H9 (cell line): ENCODE results near the gene WDR59. TPM values are rescaled to one million over a fixed set of nuclear protein-coding genes. Genes with fewer than 3 reads are reported as not detected.

Source experiments
- DNase-seq: peaks from one replicate; pipeline ENCODE4 v3.0.0-alpha.2; 2017
- H2AFZ ChIP-seq: one replicate; pipeline ENCODE4 v1.6.1; 2013; ENCODE audit warnings: mild to moderate bottlenecking, low read length, control low read depth, moderate library complexity
- H2AK5ac ChIP-seq: 2 replicates; pipeline ENCODE4 v1.6.1; 2013; ENCODE audit warnings: low read length, control low read depth, mixed read lengths; ENCODE audit not compliant: insufficient read length
- H2BK120ac ChIP-seq: one replicate; pipeline ENCODE4 v1.6.1; 2013; ENCODE audit warnings: low read depth, mild to moderate bottlenecking, low read length, control low read depth, inconsistent platforms; ENCODE audit not compliant: poor library complexity, severe bottlenecking
- H2BK12ac ChIP-seq: 2 replicates; pipeline ENCODE4 v1.6.1; 2013; ENCODE audit warnings: low read length, control low read depth, mixed read lengths, low read depth; ENCODE audit not compliant: insufficient read length
- H2BK15ac ChIP-seq: 2 replicates; pipeline ENCODE4 v1.6.1; 2013; ENCODE audit warnings: low read depth, low read length, control low read depth
- H2BK20ac ChIP-seq: one replicate; pipeline ENCODE4 v1.6.1; 2013; ENCODE audit warnings: low read depth, mild to moderate bottlenecking, low read length, control low read depth, inconsistent platforms; ENCODE audit not compliant: poor library complexity, severe bottlenecking
- H2BK5ac ChIP-seq: 2 replicates; pipeline ENCODE4 v1.6.1; 2013; ENCODE audit warnings: low read length, control low read depth, mixed read lengths; ENCODE audit not compliant: insufficient read length
- H3K14ac ChIP-seq: 2 replicates; pipeline ENCODE4 v1.6.1; 2013; ENCODE audit warnings: low read length, control low read depth; ENCODE audit not compliant: insufficient read depth
- H3K18ac ChIP-seq: 2 replicates; pipeline ENCODE4 v1.6.1; 2013; ENCODE audit warnings: low read depth, mild to moderate bottlenecking, mixed read lengths, low read length, control low read depth; ENCODE audit not compliant: insufficient read length
- H3K23ac ChIP-seq: 2 replicates; pipeline ENCODE4 v1.6.1; 2013; ENCODE audit warnings: low read length, control low read depth, mixed read lengths, low read depth; ENCODE audit not compliant: insufficient read length
- H3K23me2 ChIP-seq: 2 replicates; pipeline ENCODE4 v1.6.1; 2013; ENCODE audit warnings: low read depth, mild to moderate bottlenecking, mixed read lengths, low read length, control low read depth; ENCODE audit not compliant: insufficient read length, poor library complexity, severe bottlenecking
- H3K27ac ChIP-seq: 2 replicates; pipeline ENCODE4 v1.5.1; 2013; ENCODE audit warnings: low read length, control low read depth, mixed read lengths, low read depth; ENCODE audit not compliant: insufficient read length
- H3K27me3 ChIP-seq: 2 replicates; pipeline ENCODE4 v1.6.1; 2013; ENCODE audit warnings: low read length, control low read depth, inconsistent platforms; ENCODE audit not compliant: insufficient read depth
- H3K4ac ChIP-seq: 2 replicates; pipeline ENCODE4 v1.6.1; 2013; ENCODE audit warnings: low read depth, mild to moderate bottlenecking, control low read depth, inconsistent platforms, low read length, moderate library complexity
- H3K4me1 ChIP-seq: 2 replicates; pipeline ENCODE4 v1.6.1; 2013; ENCODE audit warnings: low read length, control low read depth, inconsistent platforms; ENCODE audit not compliant: insufficient read depth
- H3K4me2 ChIP-seq: 2 replicates; pipeline ENCODE4 v1.6.1; 2013; ENCODE audit warnings: low read length, control low read depth, mixed read lengths; ENCODE audit not compliant: insufficient read length, insufficient read depth
- H3K56ac ChIP-seq: 2 replicates; pipeline ENCODE4 v1.6.1; 2013; ENCODE audit warnings: low read depth, mild to moderate bottlenecking, mixed read lengths, low read length, control low read depth; ENCODE audit not compliant: insufficient read length
- H3K79me1 ChIP-seq: 2 replicates; pipeline ENCODE4 v1.6.1; 2013; ENCODE audit warnings: low read depth, mild to moderate bottlenecking, moderate library complexity, low read length, control low read depth, inconsistent platforms; ENCODE audit not compliant: insufficient read depth, poor library complexity, severe bottlenecking
- H3K79me2 ChIP-seq: 2 replicates; pipeline ENCODE4 v1.6.1; 2013; ENCODE audit warnings: low read length, control low read depth, inconsistent platforms; ENCODE audit not compliant: insufficient read depth
- H3K9ac ChIP-seq: 2 replicates; pipeline ENCODE4 v1.6.1; 2013; ENCODE audit warnings: low read length, control low read depth, mixed read lengths; ENCODE audit not compliant: insufficient read length; ENCODE audit errors: extremely low read depth
- H3K9me3 ChIP-seq: one replicate; pipeline ENCODE4 v1.6.1; 2013; ENCODE audit warnings: low read depth, low read length, inconsistent platforms; ENCODE audit not compliant: control insufficient read depth
- H3T11ph ChIP-seq: one replicate; pipeline ENCODE4 v1.6.1; 2013; ENCODE audit warnings: mild to moderate bottlenecking, low read length, control low read depth, inconsistent platforms
- H4K20me1 ChIP-seq: one replicate; pipeline ENCODE4 v1.6.1; 2013; ENCODE audit not compliant: control insufficient read depth, insufficient read length, insufficient read depth
- H4K5ac ChIP-seq: 2 replicates; pipeline ENCODE4 v1.6.1; 2013; ENCODE audit warnings: low read depth, mild to moderate bottlenecking, mixed read lengths, low read length, control low read depth; ENCODE audit not compliant: insufficient read length
- H4K8ac ChIP-seq: replicated peaks from 2 replicates; pipeline ENCODE4 v1.6.1; 2013; ENCODE audit warnings: low read length, control low read depth, mixed read lengths, low read depth; ENCODE audit not compliant: insufficient read length
- H4K91ac ChIP-seq: 2 replicates; pipeline ENCODE4 v1.6.1; 2013; ENCODE audit warnings: low read depth, mild to moderate bottlenecking, moderate library complexity, mixed read lengths, low read length, control low read depth; ENCODE audit not compliant: insufficient read length
- H3K27ac Mint-ChIP-seq, 3 experiments: 2 replicates in 2 of 3; 3 replicates in 1 of 3; pipeline ENCODE4 v1.8.0; 2020 to 2021; ENCODE audit warnings: mixed read lengths in 3 of 3, mild to moderate bottlenecking in 1 of 3, moderate library complexity in 1 of 3
- H3K27me3 Mint-ChIP-seq: 2 replicates; pipeline ENCODE4 v1.8.0; 2021; ENCODE audit warnings: low read depth, mild to moderate bottlenecking, moderate library complexity, mixed read lengths
- H3K36me3 Mint-ChIP-seq, 3 experiments: 2 replicates in 2 of 3; 3 replicates in 1 of 3; pipeline ENCODE4 v1.8.0; 2020 to 2021; ENCODE audit warnings: low read depth in 3 of 3, mixed read lengths in 3 of 3; ENCODE audit not compliant: insufficient read depth in 1 of 3
- H3K4me1 Mint-ChIP-seq, 2 experiments: 2 replicates each; pipeline ENCODE4 v1.8.0; 2020; ENCODE audit warnings: mixed read lengths in 2 of 2
- H3K4me3 Mint-ChIP-seq, 2 experiments: 2 replicates in 1 of 2; 3 replicates in 1 of 2; pipeline ENCODE4 v1.8.0; 2020 to 2021; ENCODE audit warnings: mild to moderate bottlenecking in 2 of 2, mixed read lengths in 2 of 2, moderate library complexity in 1 of 2
- H3K9me3 Mint-ChIP-seq, 2 experiments: 2 replicates in 1 of 2; 3 replicates in 1 of 2; pipeline ENCODE4 v1.8.0; 2020; ENCODE audit warnings: mild to moderate bottlenecking in 2 of 2, mixed read lengths in 2 of 2, moderate library complexity in 1 of 2
- WGBS: extraction: QIAGEN DNeasy Blood & Tissue Kit; methylation state at CpG from one replicate; pipeline ENCODE4 v1.1.7; 2013; ENCODE audit warnings: missing lambda C conversion rate, low lambda C conversion rate, mixed read lengths; ENCODE audit not compliant: insufficient read length; ENCODE audit errors: extremely low coverage; 5-methylcytosine and 5-hydroxymethylcytosine counted together
- long read RNA-seq: library from polyadenylated mRNA; unstranded; transcript quantifications from one replicate; pipeline ENCODE4 v2.0.0, GENCODE V29; 2020
- total RNA-seq: library from RNA; stranded (reverse); gene quantifications from 2 replicates; pipeline ENCODE4 v1.2.1, GENCODE V29; 2021
- TF ChIP-seq, protein P1 (sequence below): fragments of 200-600 bp; sonication (generic); conservative IDR thresholded peaks from 3 replicates; pipeline ENCODE4 v1.8.0; 2021; ENCODE audit warnings: antibody characterized with exemption, mild to moderate bottlenecking

The WDR59 gene, protein sequence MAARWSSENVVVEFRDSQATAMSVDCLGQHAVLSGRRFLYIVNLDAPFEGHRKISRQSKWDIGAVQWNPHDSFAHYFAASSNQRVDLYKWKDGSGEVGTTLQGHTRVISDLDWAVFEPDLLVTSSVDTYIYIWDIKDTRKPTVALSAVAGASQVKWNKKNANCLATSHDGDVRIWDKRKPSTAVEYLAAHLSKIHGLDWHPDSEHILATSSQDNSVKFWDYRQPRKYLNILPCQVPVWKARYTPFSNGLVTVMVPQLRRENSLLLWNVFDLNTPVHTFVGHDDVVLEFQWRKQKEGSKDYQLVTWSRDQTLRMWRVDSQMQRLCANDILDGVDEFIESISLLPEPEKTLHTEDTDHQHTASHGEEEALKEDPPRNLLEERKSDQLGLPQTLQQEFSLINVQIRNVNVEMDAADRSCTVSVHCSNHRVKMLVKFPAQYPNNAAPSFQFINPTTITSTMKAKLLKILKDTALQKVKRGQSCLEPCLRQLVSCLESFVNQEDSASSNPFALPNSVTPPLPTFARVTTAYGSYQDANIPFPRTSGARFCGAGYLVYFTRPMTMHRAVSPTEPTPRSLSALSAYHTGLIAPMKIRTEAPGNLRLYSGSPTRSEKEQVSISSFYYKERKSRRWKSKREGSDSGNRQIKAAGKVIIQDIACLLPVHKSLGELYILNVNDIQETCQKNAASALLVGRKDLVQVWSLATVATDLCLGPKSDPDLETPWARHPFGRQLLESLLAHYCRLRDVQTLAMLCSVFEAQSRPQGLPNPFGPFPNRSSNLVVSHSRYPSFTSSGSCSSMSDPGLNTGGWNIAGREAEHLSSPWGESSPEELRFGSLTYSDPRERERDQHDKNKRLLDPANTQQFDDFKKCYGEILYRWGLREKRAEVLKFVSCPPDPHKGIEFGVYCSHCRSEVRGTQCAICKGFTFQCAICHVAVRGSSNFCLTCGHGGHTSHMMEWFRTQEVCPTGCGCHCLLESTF
- total RNA-seq, result 91.8 and 97.5 TPM in 2 replicates
- long read RNA-seq, full-length matches to known transcripts, result 11 of 55 reads
- long read RNA-seq, partial matches to known transcripts, result 27 of 55 reads
- long read RNA-seq, other reads (novel, unspliced or antisense), result 17 of 55 reads

DNA sequence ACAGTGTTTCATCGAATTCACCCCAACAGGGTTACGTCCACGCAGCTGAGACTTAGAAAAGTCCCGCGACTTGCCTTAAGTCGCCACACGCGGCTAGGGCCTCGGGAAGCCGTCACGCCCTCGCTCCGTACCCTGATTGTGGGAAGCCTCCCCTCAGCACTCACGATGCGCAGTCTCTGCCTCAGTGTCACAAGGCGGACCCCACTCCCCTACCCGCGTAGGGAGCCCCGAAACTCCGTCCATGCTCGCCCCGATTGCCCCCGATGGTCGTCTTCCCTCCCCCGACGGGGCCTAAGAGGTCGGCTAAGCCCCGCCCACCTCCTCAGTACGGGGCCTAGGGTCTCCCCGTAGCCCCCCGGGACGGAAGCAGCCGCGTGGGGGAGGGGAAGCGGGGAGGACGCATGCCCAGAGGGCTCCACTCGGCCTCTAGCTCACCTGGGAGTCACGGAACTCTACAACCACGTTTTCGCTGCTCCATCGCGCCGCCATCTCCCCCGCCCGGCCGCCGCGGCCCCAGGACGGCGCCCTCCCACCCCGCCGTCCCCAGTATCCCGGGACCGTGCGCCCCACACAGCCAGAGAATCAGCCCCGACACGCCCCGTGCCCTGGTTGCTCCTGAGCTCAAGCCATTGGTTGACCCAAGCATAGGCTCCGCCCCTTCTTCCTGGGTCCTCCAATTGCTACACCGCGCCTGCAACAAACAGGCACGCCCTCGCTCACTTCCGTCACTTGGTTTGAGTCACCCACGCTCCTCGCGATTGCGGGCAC is at the start of gene WDR59:
Gene WDR59 (minus strand): TSS at position 595 of the 768 bp plus-strand sequence. CDS start 106 bp downstream, at position 489.
- Histone ChIP-seq H2BK5ac (no peak within 1 kb of the TSS), H3K79me2 (no peaks in the 10 kb centered on the region), H3K4me2 (peak within 1 kb of the TSS; percentile 84), H2BK12ac (no peak within 1 kb of the TSS), H4K20me1 (no peaks in the 10 kb centered on the region), H3K9me3 (no peaks in the 10 kb centered on the region), H3K9ac (peak within 1 kb of the TSS; percentile 64), H4K8ac (no peak within 1 kb of the TSS), H3K18ac (peak within 1 kb of the TSS; percentile 61), H2AK5ac (no peak within 1 kb of the TSS), H3K27me3 (no peaks in the 10 kb centered on the region), H3K14ac (peak within 1 kb of the TSS; percentile 53; the same call in 1 of the 2 replicates), H3K4me1 (no peaks in the 10 kb centered on the region), H3K23me2 (peaks cover 5% of the 10 kb centered on the region), H3K56ac (no peak within 1 kb of the TSS), H3K27ac (no peak within 1 kb of the TSS), H2BK20ac (no peak within 1 kb of the TSS), H2AFZ (no peak within 1 kb of the TSS), H2BK120ac (no peak within 1 kb of the TSS), H3T11ph (no peak within 1 kb of the TSS), H4K91ac (no peak within 1 kb of the TSS), H2BK15ac (no peak within 1 kb of the TSS), H3K79me1 (no peaks in the 10 kb centered on the region), H3K23ac (no peak within 1 kb of the TSS), H3K4ac (no peak within 1 kb of the TSS), H4K5ac (no peak within 1 kb of the TSS)
- Mint-ChIP-seq H3K9me3 (no peaks in the 10 kb centered on the region; a peak in 1 of 5 replicates), H3K4me1 (peaks cover 3 to 6% of the 10 kb centered on the region in 2 experiments), H3K27me3 (no peaks in the 10 kb centered on the region), H3K36me3 (peaks cover 0 to 4% (median 3%) of the 10 kb centered on the region in 3 experiments; a peak in 5 of 7 replicates), H3K27ac (peak within 1 kb of the TSS in 2 of 3 experiments; percentile 92 to 96; a peak in 4 of 7 replicates), H3K4me3 (peak within 1 kb of the TSS; percentile 88 to 94)
- no CpG with 5 or more reads among the region's 68 CpGs for WGBS
- DNase-seq, result peak; percentile 100
- TF ChIP-seq, protein P1, sequence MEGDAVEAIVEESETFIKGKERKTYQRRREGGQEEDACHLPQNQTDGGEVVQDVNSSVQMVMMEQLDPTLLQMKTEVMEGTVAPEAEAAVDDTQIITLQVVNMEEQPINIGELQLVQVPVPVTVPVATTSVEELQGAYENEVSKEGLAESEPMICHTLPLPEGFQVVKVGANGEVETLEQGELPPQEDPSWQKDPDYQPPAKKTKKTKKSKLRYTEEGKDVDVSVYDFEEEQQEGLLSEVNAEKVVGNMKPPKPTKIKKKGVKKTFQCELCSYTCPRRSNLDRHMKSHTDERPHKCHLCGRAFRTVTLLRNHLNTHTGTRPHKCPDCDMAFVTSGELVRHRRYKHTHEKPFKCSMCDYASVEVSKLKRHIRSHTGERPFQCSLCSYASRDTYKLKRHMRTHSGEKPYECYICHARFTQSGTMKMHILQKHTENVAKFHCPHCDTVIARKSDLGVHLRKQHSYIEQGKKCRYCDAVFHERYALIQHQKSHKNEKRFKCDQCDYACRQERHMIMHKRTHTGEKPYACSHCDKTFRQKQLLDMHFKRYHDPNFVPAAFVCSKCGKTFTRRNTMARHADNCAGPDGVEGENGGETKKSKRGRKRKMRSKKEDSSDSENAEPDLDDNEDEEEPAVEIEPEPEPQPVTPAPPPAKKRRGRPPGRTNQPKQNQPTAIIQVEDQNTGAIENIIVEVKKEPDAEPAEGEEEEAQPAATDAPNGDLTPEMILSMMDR, result no peak
